Uterus (tissue), 2 donors: ENCODE results near the gene CHST13.

Source experiments
- CTCF ChIP-seq, 4 experiments: fragments of 200-600 bp in 2 of 4; fragments of 450-650 bp in 2 of 4; sonication (generic) in 2 of 4; IDR thresholded peaks; one replicate each; pipeline ENCODE4 v1.5.1; 2016 to 2019; ENCODE audit warnings: antibody characterized with exemption in 4 of 4, mild to moderate bottlenecking in 2 of 4, moderate library complexity in 1 of 4
- POLR2A ChIP-seq, 2 donors: fragments of 450-650 bp; IDR thresholded peaks; one replicate each; pipeline ENCODE4 v1.6.1; 2016; ENCODE audit warnings: antibody characterized with exemption in 2 of 2, mild to moderate bottlenecking in 1 of 2, moderate library complexity in 1 of 2

- TF ChIP-seq CTCF (IDR thresholded peaks at IDR 0.05), result no peak
- TF ChIP-seq POLR2A (IDR thresholded peaks at IDR 0.05), result no peak
Observed at GRCh38 chr3:126529585-126530170, 5.7 kb downstream of the CHST13 start.
